Keratinocyte (primary cell): ENCODE data around the gene NACAD. TPM values are rescaled to one million over a fixed set of nuclear protein-coding genes. Genes with fewer than 3 reads are reported as not detected.

Experiments
- DNase-seq: peaks from one replicate; pipeline ENCODE4 v3.0.0-alpha.2; 2011; ENCODE audit warnings: low read depth, missing footprints, low spot score
- FAIRE-seq: peaks from 2 replicates; lab custom pipeline; 2011; peaks lifted over from hg19 to GRCh38; lab: Jason Lieb, UNC
- H2AFZ ChIP-seq: 2 replicates; pipeline ENCODE4 v1.6.0; 2012; ENCODE audit warnings: low read length, control low read depth, inconsistent platforms; ENCODE audit not compliant: control insufficient read depth
- H3K27ac ChIP-seq: 2 replicates; pipeline ENCODE4 v1.5.1; 2011; ENCODE audit warnings: low read length; ENCODE audit not compliant: control insufficient read depth, insufficient read depth
- H3K27me3 ChIP-seq: 3 replicates; pipeline ENCODE4 v1.6.0; 2011; ENCODE audit warnings: low read length; ENCODE audit not compliant: control insufficient read depth, insufficient read depth; ENCODE audit errors: extremely low read depth
- H3K36me3 ChIP-seq, 2 experiments: 2 replicates in 1 of 2; 3 replicates in 1 of 2; pipeline ENCODE4 v1.5.1; 2011; ENCODE audit warnings: low read length in 2 of 2, mild to moderate bottlenecking in 1 of 2; ENCODE audit not compliant: control insufficient read depth in 2 of 2, insufficient read depth in 2 of 2; ENCODE audit errors: extremely low read depth in 1 of 2
- H3K4me1 ChIP-seq: 3 replicates; pipeline ENCODE4 v1.5.1; 2011; ENCODE audit warnings: low read length; ENCODE audit not compliant: control insufficient read depth, insufficient read depth; ENCODE audit errors: extremely low read depth
- H3K4me2 ChIP-seq: 3 replicates; pipeline ENCODE4 v1.6.0; 2011; ENCODE audit warnings: low read depth, low read length; ENCODE audit not compliant: control insufficient read depth, insufficient read depth; ENCODE audit errors: extremely low read depth
- H3K4me3 ChIP-seq, 3 experiments: fragments of 200-600 bp in 1 of 3; sonication (generic) in 1 of 3; 2 replicates in 2 of 3; 3 replicates in 1 of 3; pipeline ENCODE4 v1.5.1; 2011 to 2016; ENCODE audit warnings: low read length in 3 of 3, mild to moderate bottlenecking in 3 of 3, control low read depth in 2 of 3, inconsistent platforms in 1 of 3, low read depth in 1 of 3, mixed read lengths in 1 of 3, mixed run types in 1 of 3, moderate library complexity in 1 of 3; ENCODE audit not compliant: control insufficient read depth in 2 of 3, insufficient read depth in 2 of 3; ENCODE audit errors: extremely low read depth in 1 of 3
- H3K79me2 ChIP-seq: 2 replicates; pipeline ENCODE4 v1.6.0; 2012; ENCODE audit warnings: low read length; ENCODE audit not compliant: control insufficient read depth, insufficient read depth
- H3K9ac ChIP-seq: 3 replicates; pipeline ENCODE4 v1.6.0; 2011; ENCODE audit warnings: low read length; ENCODE audit not compliant: control insufficient read depth, insufficient read depth; ENCODE audit errors: extremely low read depth
- H3K9me1 ChIP-seq: 3 replicates; pipeline ENCODE4 v1.6.0; 2011; ENCODE audit warnings: low read length; ENCODE audit not compliant: control insufficient read depth, insufficient read depth; ENCODE audit errors: extremely low read depth
- H3K9me3 ChIP-seq: 2 replicates; pipeline ENCODE4 v1.5.1; 2012; ENCODE audit warnings: low read depth, low read length; ENCODE audit not compliant: control insufficient read depth
- H4K20me1 ChIP-seq: 3 replicates; pipeline ENCODE4 v1.6.0; 2011; ENCODE audit warnings: low read length; ENCODE audit not compliant: control insufficient read depth, insufficient read depth; ENCODE audit errors: extremely low read depth
- CTCF ChIP-seq, 3 experiments: IDR thresholded peaks in 1 of 3; conservative IDR thresholded peaks in 1 of 3; optimal IDR thresholded peaks in 1 of 3; 2 replicates in 2 of 3; 3 replicates in 1 of 3; pipeline versions ENCODE3 to v1.5.1; 2011; ENCODE audit warnings: low read length in 3 of 3, mild to moderate bottlenecking in 3 of 3, moderate library complexity in 2 of 3, control low read depth in 1 of 3, inconsistent platforms in 1 of 3; ENCODE audit not compliant: insufficient read depth in 2 of 3; ENCODE audit errors: extremely low read depth in 1 of 3
- EZH2 ChIP-seq: IDR thresholded peaks from one replicate; pipeline ENCODE4 v1.6.1; 2012; ENCODE audit warnings: inconsistent platforms, mild to moderate bottlenecking, low read length, moderate library complexity
- dilution Hi-C: fragments of 300-500 bp; cut with MboI; formaldehyde crosslinking; loops from one replicate; pipeline ENCODE4 v1.7.0; 2020; ENCODE audit warnings: low sequenced_read_pairs; ENCODE audit not compliant: extremely low pct_ligation_motif_present
- polyA plus RNA-seq, 5 experiments: library from polyadenylated mRNA; depleted of rRNA in 3 of 5; stranded (reverse) in 3 of 5; stranded (forward) in 1 of 5; unstranded in 1 of 5; fragments of >200 nt; gene quantifications; 1 replicate in 1 of 5; 2 replicates in 3 of 5; 3 replicates in 1 of 5; pipeline versions ENCODE4 v1.2.1 to v1.2.3, GENCODE V29; 2011 to 2012; ENCODE audit warnings: missing spikeins in 2 of 5, low read depth in 1 of 5, low replicate concordance in 1 of 5

NACAD gene
- polyA plus RNA-seq, 1 donor (not counting 4 experiments of a cell fraction or from before 2014, with no cell fraction given) = 0.14 TPM

- DNase-seq (no peak), FAIRE-seq (no peak)
- no peaks in the 10 kb centered on the region for H3K9me1 ChIP-seq
- H3K36me3 ChIP-seq = peaks cover 16 to 33% of the 10 kb centered on the region in 2 experiments
- TF ChIP-seq EZH2 = no peak
- TF ChIP-seq CTCF (optimal IDR thresholded peaks at IDR 0.05 in 1 of 3, IDR thresholded peaks at IDR 0.05 in 1 of 3, conservative IDR thresholded peaks at IDR 0.05 in 1 of 3; ENCODE audit: extremely low read depth in 1 of 3, insufficient read depth in 2 of 3, low read length in 3 of 3) = no peak
- no peaks in the 10 kb centered on the region for H3K27me3 ChIP-seq
- no peak overlapping the region for H3K4me2 ChIP-seq
- no peaks in the 10 kb centered on the region for H3K4me1 ChIP-seq
- H3K4me3 ChIP-seq = no peak overlapping the region
- no peak overlapping the region for H2AFZ ChIP-seq
- no peaks in the 10 kb centered on the region for H3K9me3 ChIP-seq
- no peaks in the 10 kb centered on the region for H4K20me1 ChIP-seq
- dilution Hi-C loops = no loop called here
- no peak overlapping the region for H3K9ac ChIP-seq
- H3K79me2 ChIP-seq = no peaks in the 10 kb centered on the region
- no peak overlapping the region for H3K27ac ChIP-seq
These were observed 11.2 kb downstream of the NACAD start for GRCh38 chr7:45077579-45077978.

- Histone ChIP-seq H3K36me3 (peaks cover 19 to 37% of the 10 kb centered on the region in 2 experiments), H3K4me3 (no peak overlapping the region), H3K4me1 (no peaks in the 10 kb centered on the region), H3K9ac (no peak overlapping the region), H3K27me3 (no peaks in the 10 kb centered on the region), H3K9me1 (no peaks in the 10 kb centered on the region), H3K4me2 (no peak overlapping the region), H3K79me2 (no peaks in the 10 kb centered on the region), H3K9me3 (no peaks in the 10 kb centered on the region), H2AFZ (no peak overlapping the region), H4K20me1 (no peaks in the 10 kb centered on the region), H3K27ac (no peak overlapping the region)
- no peak for DNase-seq
- dilution Hi-C loops = no loop called here
- no peak for TF ChIP-seq EZH2
- TF ChIP-seq CTCF (optimal IDR thresholded peaks at IDR 0.05 in 1 of 3, IDR thresholded peaks at IDR 0.05 in 1 of 3, conservative IDR thresholded peaks at IDR 0.05 in 1 of 3; ENCODE audit: extremely low read depth in 1 of 3, insufficient read depth in 2 of 3, low read length in 3 of 3) = no peak
- no peak for FAIRE-seq
These were observed 11.8 kb downstream of the NACAD start for GRCh38 chr7:45076946-45077345.
